Endothelial cell of umbilical vein (primary cell): Measurements from ENCODE around the gene KCNQ5.

Experiments
- CTCF ChIP-seq, 2 donors: IDR thresholded peaks; 1 replicate in 1 of 2; 2 replicates in 1 of 2; pipeline ENCODE4 v1.5.1; 2011; ENCODE audit warnings: low read length in 2 of 2, mild to moderate bottlenecking in 2 of 2, moderate library complexity in 2 of 2, control low read depth in 1 of 2, inconsistent platforms in 1 of 2, low read depth in 1 of 2; ENCODE audit not compliant: insufficient read depth in 1 of 2; ENCODE audit errors: extremely low read depth in 1 of 2
- EZH2 ChIP-seq: IDR thresholded peaks from 2 replicates; pipeline ENCODE4 v1.6.1; 2012; ENCODE audit warnings: borderline replicate concordance, low read depth, mild to moderate bottlenecking, moderate library complexity, low read length, inconsistent platforms; ENCODE audit not compliant: severe bottlenecking
- JUN ChIP-seq: IDR thresholded peaks from 2 replicates; pipeline ENCODE4 v1.6.1; 2011; ENCODE audit warnings: borderline replicate concordance, low read depth; ENCODE audit not compliant: insufficient read length, insufficient read depth
- MAX ChIP-seq: IDR thresholded peaks from 2 replicates; pipeline ENCODE4 v1.6.1; 2011; ENCODE audit not compliant: insufficient read depth, insufficient read length
- MYC ChIP-seq: IDR thresholded peaks from one replicate; pipeline ENCODE4 v1.6.1; 2011; ENCODE audit warnings: mild to moderate bottlenecking, low read depth, low read length
- POLR2A ChIP-seq: IDR thresholded peaks from 2 replicates; pipeline ENCODE4 v1.6.1; 2012; ENCODE audit warnings: low read depth, mild to moderate bottlenecking, control low read depth, low read length
- POLR2AphosphoS5 ChIP-seq: IDR thresholded peaks from 2 replicates; pipeline ENCODE4 v1.6.1; 2012; ENCODE audit warnings: low read depth, mild to moderate bottlenecking, control low read depth, low read length, moderate library complexity; ENCODE audit not compliant: insufficient read depth

GRCh38 chr6:72675396-72675795, 53.5 kb downstream of the KCNQ5 start:
- TF ChIP-seq CTCF (IDR thresholded peaks at IDR 0.05; ENCODE audit: extremely low read depth in 1 of 2, insufficient read depth in 1 of 2, low read depth in 1 of 2, low read length in 2 of 2) (no peak), POLR2A (no peak), MAX (no peak), JUN (no peak), POLR2AphosphoS5 (no peak), EZH2 (no peak), MYC (no peak)
